GM19193 (cell line): Measurements from ENCODE around the gene MYO1C.

Experiments
- POLR2A ChIP-seq: IDR thresholded peaks from 4 replicates; pipeline ENCODE4 v1.6.1; 2011; ENCODE audit not compliant: insufficient read depth, insufficient read length; ENCODE audit errors: extremely low read depth

MYO1C gene

DNA sequence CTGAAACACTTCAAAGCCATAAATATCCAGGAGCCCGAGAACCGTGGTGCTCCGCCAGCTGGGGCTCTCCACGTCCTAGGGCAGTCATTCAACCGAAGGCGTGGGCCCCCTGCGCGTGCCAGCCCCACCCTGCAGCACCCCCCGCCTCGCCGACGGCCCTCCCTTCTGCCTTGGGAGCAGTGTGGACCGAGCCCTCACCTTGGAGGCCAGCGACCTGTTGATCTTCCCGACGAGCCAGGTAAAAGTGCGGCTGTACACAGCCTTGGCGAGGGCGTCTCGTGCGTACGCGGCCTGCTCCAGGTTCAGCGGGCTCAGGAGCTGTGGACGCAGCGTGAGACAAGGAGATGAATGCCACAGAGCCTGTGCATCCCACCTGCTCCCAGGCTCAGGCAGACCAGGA is 14.1 kb downstream of the MYO1C start:
- no peak for TF ChIP-seq POLR2A

DNA sequence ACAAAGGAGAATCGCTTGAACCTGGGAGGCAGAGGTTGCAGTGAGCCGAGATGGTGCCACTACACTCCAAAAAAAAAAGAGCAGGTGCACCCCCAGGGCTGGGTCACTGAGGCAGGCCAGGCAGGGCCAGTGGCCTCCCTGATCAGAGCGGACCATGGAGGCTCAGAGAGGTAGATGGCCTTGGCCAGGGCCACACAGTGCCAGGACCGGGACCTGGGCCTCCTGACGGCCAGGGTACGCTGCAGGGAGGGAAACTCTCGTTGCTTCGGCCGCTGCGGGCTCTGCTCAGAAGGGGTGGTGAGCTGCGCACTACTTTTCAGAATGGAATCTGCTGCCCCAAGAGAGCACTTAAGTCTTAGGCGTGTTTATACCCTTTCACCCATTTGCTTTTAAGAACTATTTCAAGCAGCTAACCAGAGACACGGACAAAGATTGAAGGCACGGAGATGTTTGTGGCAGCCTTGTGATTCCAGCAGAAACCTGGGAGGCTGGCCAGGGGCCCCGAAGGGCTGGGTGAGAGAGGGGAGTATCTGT is 17.1 kb downstream of the MYO1C start:
- no peak for TF ChIP-seq POLR2A

DNA sequence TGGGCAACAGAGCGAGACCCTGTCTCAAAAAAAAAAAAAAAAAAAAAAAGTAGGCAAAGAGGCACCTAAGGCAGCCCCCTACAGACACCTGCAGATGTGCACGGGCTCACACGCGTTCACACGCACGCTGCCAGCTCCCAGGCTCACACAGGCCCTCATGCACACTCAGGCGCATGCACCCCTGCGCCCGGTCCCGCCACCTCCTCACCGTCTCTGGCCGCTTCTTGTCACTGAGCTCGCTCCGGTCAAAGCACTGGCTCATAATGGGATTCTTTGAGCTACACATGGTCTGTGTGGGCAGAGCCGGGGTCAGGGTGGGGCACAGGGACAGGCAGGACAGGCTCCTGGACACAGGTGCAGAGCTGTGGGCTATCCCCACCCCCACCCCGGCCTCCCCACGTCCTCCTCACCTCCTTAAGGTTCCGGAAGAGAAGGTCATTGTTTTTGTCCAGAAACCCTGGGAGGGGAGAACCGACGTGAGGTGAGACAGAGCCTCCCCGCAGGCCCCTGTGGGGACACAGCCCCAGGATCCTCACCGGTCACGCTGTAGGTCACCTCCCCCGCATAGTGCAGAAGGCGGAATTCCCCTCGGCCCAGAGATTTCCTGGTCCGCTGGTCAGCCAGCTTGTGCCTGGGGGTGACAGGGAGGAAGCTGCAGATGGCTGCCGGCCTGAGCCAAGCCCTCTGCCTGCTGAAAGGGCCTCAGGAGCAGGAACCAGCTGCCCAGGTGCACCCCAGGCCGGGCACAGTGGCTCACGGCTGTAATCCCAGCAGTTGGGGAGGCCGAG is 17.9 kb downstream of the MYO1C start:
- TF ChIP-seq POLR2A, result peak; percentile 39

DNA sequence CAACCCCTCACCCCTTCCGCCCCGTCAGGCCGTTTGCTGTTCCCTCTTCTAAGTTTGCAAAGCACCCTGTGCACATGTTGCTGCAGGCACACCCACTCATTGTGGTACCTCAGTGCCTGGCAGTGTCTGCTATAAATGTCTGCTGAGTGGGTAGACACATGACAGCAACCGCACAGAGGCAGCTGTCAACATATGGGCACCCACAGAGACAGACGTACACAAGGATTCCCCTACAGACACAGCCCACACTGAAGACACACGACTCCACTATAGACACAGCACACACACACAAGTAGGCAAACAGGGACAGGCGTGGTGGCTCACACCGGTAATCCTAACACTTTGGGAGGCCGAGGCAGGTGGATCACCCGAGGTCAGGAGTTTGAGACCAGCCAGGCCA is 18.6 kb downstream of the MYO1C start:
- peak; percentile 3 for TF ChIP-seq POLR2A

DNA sequence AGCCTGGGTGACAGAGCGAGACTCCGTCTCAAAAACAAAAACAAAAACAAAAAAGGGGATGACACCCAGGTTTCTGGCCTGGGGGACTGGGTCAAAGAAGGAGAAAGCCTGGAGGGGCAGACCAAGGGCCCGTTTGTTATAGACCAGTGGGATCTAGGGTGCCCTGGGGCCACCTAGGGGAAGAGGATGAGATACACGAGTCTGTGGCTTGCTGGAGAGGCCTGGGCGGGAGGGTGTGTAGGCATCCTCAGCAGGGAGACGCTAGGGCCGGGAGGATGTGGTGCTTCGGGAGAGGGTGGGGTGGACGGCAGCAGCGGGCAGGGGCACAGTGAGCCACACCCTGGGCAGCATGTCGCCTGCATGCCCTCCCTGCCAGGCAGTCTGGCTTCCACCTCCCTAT is 19.3 kb downstream of the MYO1C start:
- no peak for TF ChIP-seq POLR2A

DNA sequence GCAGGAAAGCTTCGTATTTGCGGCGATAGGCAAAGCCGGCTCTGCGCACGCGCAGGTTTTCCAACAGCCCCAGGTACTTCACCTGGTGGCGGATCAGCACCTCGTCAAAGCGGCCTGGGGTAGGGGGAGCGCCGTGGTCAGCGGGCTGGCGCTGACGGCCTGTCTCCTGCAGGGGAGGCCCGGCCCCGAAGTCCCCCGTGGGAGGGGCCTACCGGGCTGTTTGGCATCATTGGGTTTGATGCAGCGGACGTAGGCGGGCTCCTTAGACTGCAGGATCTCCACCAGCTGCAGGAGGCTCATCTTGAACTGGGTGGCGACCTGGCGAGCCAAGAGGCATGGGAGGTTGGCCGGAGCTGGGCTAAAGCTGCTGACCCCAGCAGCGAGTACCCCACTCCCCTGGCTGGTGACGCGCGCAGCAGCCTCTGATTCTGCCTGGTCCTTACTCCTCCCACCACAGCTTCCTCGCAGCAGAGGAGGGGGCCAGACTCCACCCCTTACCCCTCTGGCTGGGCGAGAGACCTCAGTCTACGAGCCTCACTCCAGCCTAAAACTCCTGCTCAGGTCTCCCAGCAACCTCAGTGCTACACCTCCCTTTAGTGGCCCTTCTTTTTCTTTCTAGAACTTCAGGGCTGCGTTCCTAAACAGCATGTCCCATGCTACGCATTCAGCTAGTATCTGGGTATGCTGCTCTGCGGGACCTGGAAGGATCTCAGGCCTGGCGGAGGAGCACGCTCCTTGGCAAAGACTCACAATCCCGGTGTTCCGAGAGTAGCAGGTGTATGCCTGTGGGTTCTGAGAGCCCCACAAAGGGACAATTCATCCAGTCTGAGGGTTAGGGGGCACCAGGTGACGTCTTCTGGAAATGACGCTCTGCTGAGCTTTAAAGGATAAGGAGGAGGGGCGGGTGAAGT is 20.3 kb downstream of the MYO1C start:
- no peak for TF ChIP-seq POLR2A

DNA sequence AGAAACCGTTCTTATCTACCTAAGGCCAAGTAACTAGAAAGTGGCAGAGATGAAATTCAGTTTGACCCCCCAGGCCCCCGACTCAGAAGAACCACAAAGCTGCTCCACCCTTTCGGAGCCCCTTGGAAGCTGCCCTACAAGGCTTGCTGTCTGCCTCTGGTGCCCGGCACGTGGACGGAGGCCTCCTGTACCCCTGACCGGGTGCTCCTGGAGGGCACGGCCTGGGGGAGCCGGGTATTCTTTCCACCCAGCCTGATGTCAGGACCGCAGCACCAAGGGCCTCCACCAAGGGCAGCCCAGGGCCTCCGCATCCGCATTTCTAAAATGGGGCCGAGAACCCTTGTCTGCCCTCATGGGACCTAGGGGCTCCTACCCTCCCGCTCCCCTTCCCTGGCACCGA is 21.0 kb downstream of the MYO1C start:
- no peak for TF ChIP-seq POLR2A

DNA sequence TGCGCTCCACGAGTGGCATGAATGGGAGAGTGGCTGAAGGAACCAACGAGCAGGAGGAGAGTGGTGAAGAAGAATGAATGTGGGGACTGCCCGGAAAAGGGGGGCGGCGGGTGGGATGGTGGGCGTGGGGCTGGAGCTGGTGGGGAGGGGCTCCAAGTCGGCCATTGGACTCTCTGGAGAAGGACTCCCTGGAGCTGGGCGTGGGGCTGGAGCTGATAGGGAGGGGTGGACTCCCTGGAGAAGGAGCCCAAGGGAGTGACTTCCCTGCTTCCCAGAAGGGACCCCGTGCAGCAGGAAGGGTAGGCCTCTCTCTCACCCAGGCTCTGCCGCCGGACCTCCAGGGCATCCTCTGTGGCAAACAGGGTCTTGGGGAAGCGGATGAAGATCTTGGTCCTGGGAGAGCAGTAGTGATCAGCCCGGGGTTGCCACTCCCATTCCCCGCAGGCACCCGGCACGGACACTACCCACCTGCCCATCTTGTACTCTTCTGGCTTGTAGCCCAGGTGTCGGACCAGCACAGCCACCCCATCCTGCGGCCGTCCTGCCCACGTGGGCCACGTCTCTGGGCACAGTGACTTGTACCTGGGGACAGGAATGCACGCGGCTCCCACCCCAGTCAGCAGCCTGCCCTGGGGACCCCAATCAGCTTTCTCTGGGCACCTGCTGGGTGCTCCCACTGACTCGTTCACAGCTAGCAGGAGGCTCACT is 21.6 kb downstream of the MYO1C start:
- TF ChIP-seq POLR2A, result no peak

DNA sequence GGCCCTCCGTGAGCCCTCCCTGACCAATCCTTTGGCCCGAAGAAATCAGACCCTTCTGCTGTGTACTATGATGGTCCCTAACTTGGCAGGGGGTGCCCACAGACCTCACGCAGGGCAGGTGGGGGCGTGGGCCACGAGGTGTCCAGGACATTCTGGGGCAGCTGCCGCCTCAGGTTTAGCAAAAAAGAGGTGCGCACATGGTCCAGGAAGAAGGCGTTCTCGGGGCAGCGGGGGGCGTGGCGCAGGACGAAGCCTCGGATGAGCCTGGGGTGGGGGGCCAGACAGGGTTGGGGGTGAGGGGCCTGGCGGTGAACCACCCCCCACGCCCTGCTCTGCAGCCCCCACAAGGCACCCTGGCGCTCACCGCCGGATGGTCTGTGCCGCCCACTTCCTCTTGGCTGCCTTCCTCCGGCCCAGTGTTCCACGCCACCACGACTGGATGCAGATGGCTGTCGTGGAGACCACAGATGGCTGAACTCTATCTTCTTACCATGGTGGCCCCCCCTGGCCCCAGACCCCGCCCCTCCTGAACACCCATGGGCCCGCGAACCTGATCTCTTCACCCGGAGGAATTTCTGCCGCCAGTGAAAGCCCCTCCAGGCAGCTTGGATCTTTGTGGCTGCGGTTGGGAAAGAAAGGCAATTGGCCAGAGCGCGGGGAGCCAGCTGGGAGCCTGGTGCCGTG is 22.3 kb downstream of the MYO1C start:
- no peak for TF ChIP-seq POLR2A

DNA sequence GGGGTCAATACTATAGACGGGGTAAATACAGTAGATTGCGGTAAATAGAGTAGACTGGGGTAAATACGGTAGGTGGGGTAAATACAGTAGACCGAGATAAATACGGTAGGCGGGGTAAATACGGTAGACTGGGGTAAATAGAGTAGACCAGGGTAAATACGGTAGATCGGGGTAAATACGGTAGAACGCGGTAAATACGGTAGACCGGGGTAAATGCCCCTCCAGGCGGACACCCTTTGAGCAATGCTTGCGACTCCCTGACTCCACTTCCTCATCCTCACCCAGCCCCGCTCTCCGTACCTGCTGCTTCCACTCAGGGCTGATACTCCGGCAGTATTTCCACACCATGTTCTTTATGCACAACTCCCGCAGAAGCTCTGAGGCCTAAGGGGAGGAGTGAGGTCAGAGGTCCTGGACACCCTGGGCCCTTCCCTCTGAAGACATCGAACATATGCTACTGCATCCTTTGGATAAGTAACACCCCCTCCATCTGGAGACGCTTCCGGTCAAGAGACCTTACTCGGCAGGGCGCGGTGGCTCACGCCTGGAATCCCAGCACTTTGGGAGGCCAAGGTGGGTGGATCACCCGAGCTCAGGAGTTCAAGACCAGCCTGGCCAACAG is 23.1 kb downstream of the MYO1C start:
- TF ChIP-seq POLR2A, result no peak

DNA sequence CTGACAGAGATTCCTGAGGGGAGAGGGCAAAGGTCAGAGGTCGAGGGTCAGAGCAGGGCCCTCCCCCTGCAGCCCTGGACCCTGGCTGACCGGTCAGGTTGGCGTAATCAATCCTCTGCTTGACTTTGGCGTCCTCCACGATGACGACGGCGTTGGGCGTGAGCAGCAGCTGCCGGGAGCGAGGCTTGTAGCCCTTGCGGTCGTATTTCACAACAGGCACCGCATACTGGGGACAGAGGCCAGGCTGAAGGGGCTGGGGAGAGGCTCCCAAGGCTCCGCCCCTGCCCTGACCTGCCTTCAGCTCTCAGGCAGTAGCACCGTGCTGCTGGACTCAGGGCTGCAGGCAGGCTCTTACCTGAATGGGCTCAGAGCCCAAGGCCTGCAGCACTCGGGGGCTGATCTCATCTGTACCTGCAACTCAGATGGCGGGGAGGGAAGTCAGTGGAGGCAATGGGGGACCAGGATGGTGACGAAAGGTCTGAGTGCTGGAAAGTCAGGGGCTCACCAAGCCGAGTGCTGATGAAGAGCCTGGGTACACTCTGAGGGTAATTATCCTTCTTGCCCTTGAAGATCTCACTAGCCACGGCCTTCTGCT is 24.5 kb downstream of the MYO1C start:
- TF ChIP-seq POLR2A, result no peak

DNA sequence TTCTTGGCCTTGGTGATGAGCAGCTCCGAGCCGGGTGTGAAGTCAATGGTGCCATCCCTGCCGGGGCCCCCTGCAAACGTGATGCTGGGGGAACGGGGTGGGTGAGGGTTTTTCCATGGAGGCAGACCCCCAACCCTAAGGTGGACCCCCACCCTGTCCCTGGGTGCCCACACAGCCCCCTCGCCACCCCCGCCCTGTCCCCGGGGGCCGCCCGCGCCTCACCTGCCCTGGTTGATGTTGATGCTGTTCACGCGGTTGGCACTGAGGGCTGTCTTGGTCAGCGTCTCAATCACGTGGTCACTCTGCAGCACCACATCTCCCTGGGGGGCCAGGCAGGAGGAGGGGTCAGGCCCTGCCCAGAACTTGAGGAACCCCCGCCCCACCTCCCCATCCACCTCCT is 25.2 kb downstream of the MYO1C start:
- no peak for TF ChIP-seq POLR2A

DNA sequence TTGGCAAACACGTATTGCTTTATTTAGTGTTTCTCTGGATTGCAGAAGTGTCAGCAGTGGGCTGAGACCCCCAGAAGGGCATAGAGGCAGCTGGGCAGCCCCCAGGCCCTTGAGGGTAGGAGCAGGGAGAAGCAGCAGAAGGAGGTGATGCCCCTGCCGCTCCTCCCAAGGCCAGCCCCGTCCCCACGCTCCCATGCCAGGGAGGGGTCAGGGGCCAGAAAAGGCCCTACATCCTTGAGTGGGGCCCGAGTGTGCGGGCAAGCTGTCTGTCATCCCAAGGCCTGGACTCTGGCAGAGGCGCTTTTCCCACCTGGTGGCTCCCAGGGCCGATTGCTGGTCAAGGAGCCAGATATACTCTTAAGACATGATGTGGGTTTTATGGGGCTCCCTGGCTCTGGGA is 28.3 kb downstream of the MYO1C start:
- no peak for TF ChIP-seq POLR2A
